ACC112 (cell line): Measurements from ENCODE around the gene DDX41.

Source experiments
- H2AFZ ChIP-seq: fragments of 200-600 bp; sonication (generic); one replicate; pipeline ENCODE4 v1.6.0; 2017; ENCODE audit warnings: antibody characterized with exemption, low read length; ENCODE audit not compliant: unreplicated experiment
- H3K27ac ChIP-seq: fragments of 200-600 bp; sonication (generic); 2 replicates; pipeline ENCODE4 v1.5.1; 2014; ENCODE audit warnings: low read depth, mild to moderate bottlenecking, antibody characterized with exemption, low read length, moderate library complexity
- H3K27me3 ChIP-seq: fragments of 200-600 bp; sonication (generic); 2 replicates; pipeline ENCODE4 v1.6.1; 2014; ENCODE audit warnings: mild to moderate bottlenecking, antibody characterized with exemption, low read length, moderate library complexity, mixed read lengths; ENCODE audit not compliant: insufficient read depth
- H3K36me3 ChIP-seq: fragments of 200-600 bp; sonication (generic); 2 replicates; pipeline ENCODE4 v1.6.1; 2016; ENCODE audit warnings: mild to moderate bottlenecking, antibody characterized with exemption, low read length, moderate library complexity, mixed read lengths; ENCODE audit not compliant: insufficient read depth
- H3K4me1 ChIP-seq: fragments of 200-600 bp; sonication (generic); one replicate; pipeline ENCODE4 v1.6.1; 2016; ENCODE audit warnings: low read length, mixed read lengths; ENCODE audit not compliant: insufficient read depth, unreplicated experiment, control insufficient read depth
- H3K4me3 ChIP-seq: fragments of 200-600 bp; sonication (generic); 2 replicates; pipeline ENCODE4 v1.5.1; 2014; ENCODE audit warnings: mild to moderate bottlenecking, low read depth, low read length
- H3K79me2 ChIP-seq: fragments of 200-600 bp; sonication (generic); one replicate; pipeline ENCODE4 v1.6.0; 2016; ENCODE audit warnings: low read length; ENCODE audit not compliant: control insufficient read depth, unreplicated experiment, insufficient read depth

Gene DDX41

GRCh38 chr5:177479774-177480173 is 37.0 kb downstream of the DDX41 start:
- H3K4me3 ChIP-seq = no peak overlapping the region
- no peak overlapping the region for H2AFZ ChIP-seq
- H3K4me1 ChIP-seq = peaks cover 30% of the 10 kb centered on the region
- peaks cover 3% of the 10 kb centered on the region; the same call in 1 of the 2 replicates for H3K36me3 ChIP-seq
- H3K27me3 ChIP-seq = no peaks in the 10 kb centered on the region
- H3K79me2 ChIP-seq = no peaks in the 10 kb centered on the region
- H3K27ac ChIP-seq = 0 out of 2 replicates have a peak overlapping the region, but pooled peaks have one; percentile 12

GRCh38 chr5:177478711-177479646 is 37.8 kb downstream of the DDX41 start:
- Histone ChIP-seq H3K4me1 (peaks cover 30% of the 10 kb centered on the region), H3K4me3 (no peak overlapping the region), H3K27me3 (no peaks in the 10 kb centered on the region), H3K36me3 (peaks cover 1% of the 10 kb centered on the region; the same call in 1 of the 2 replicates), H3K79me2 (no peaks in the 10 kb centered on the region), H3K27ac (0 out of 2 replicates have a peak overlapping the region, but pooled peaks have one; percentile 12), H2AFZ (no peak overlapping the region)

- H3K36me3 ChIP-seq = no peaks in the 10 kb centered on the region
- H3K4me1 ChIP-seq = peaks cover 30% of the 10 kb centered on the region
- no peaks in the 10 kb centered on the region for H3K27me3 ChIP-seq
- H3K4me3 ChIP-seq = no peak overlapping the region
- peaks cover under 1% of the 10 kb centered on the region for H3K79me2 ChIP-seq
- H3K27ac ChIP-seq = no peak overlapping the region
- no peak overlapping the region for H2AFZ ChIP-seq
Observed at GRCh38 chr5:177477701-177478477, 38.9 kb downstream of the DDX41 start.

- Histone ChIP-seq H3K4me1 (peaks cover 31% of the 10 kb centered on the region), H2AFZ (no peak overlapping the region), H3K4me3 (no peak overlapping the region), H3K27me3 (no peaks in the 10 kb centered on the region), H3K79me2 (peaks cover 13% of the 10 kb centered on the region), H3K27ac (no peak overlapping the region), H3K36me3 (no peaks in the 10 kb centered on the region)
Observed at GRCh38 chr5:177476531-177477233, 40.1 kb downstream of the DDX41 start.

GRCh38 chr5:177475563-177476427 is 41.0 kb downstream of the DDX41 start:
- Histone ChIP-seq H3K4me1 (peaks cover 36% of the 10 kb centered on the region), H3K27ac (no peak overlapping the region), H3K27me3 (no peaks in the 10 kb centered on the region), H3K79me2 (peaks cover 22% of the 10 kb centered on the region), H3K36me3 (no peaks in the 10 kb centered on the region), H3K4me3 (no peak overlapping the region), H2AFZ (no peak overlapping the region)

- H3K4me1 ChIP-seq = peaks cover 41% of the 10 kb centered on the region
- peaks cover 30% of the 10 kb centered on the region for H3K79me2 ChIP-seq
- no peak overlapping the region for H3K4me3 ChIP-seq
- no peak overlapping the region for H3K27ac ChIP-seq
- no peaks in the 10 kb centered on the region for H3K36me3 ChIP-seq
- no peak overlapping the region for H2AFZ ChIP-seq
- H3K27me3 ChIP-seq = no peaks in the 10 kb centered on the region
Observed at GRCh38 chr5:177474846-177475562, 41.8 kb downstream of the DDX41 start.

- H3K79me2 ChIP-seq = peaks cover 39% of the 10 kb centered on the region
- no peak overlapping the region for H3K27ac ChIP-seq
- H2AFZ ChIP-seq = no peak overlapping the region
- no peaks in the 10 kb centered on the region for H3K36me3 ChIP-seq
- peaks cover 43% of the 10 kb centered on the region for H3K4me1 ChIP-seq
- H3K4me3 ChIP-seq = no peak overlapping the region
- no peaks in the 10 kb centered on the region for H3K27me3 ChIP-seq
Observed at GRCh38 chr5:177474002-177474476, 42.7 kb downstream of the DDX41 start.

GRCh38 chr5:177473443-177474001 is 43.2 kb downstream of the DDX41 start, which contains the start of gene DBN1:
DBN1 (minus strand) TSS chr5:177473634; CDS start chr5:177473521, 113 bp downstream.
- Histone ChIP-seq H2AFZ (no peak within 1 kb of the TSS), H3K4me1 (peaks cover 47% of the 10 kb centered on the region)

More at GRCh38 chr5:177473443-177474001, 43.2 kb downstream of the DDX41 start, which contains the start of gene DBN1:
- Histone ChIP-seq H3K27ac (peak within 1 kb of the TSS; percentile 45), H3K27me3 (no peaks in the 10 kb centered on the region), H3K36me3 (peaks cover under 1% of the 10 kb centered on the region; the same call in 1 of the 2 replicates), H3K4me3 (peak within 1 kb of the TSS; percentile 99), H3K79me2 (peaks cover 41% of the 10 kb centered on the region)
